H9 (cell line): ENCODE data around the gene TMEM229A. TPM values are rescaled to one million over a fixed set of nuclear protein-coding genes. Genes with fewer than 3 reads are reported as not detected.

Experiments
- DNase-seq: peaks from one replicate; pipeline ENCODE4 v3.0.0-alpha.2; 2017
- H2AFZ ChIP-seq: one replicate; pipeline ENCODE4 v1.6.1; 2013; ENCODE audit warnings: mild to moderate bottlenecking, low read length, control low read depth, moderate library complexity
- H2AK5ac ChIP-seq: 2 replicates; pipeline ENCODE4 v1.6.1; 2013; ENCODE audit warnings: low read length, control low read depth, mixed read lengths; ENCODE audit not compliant: insufficient read length
- H2BK120ac ChIP-seq: one replicate; pipeline ENCODE4 v1.6.1; 2013; ENCODE audit warnings: low read depth, mild to moderate bottlenecking, low read length, control low read depth, inconsistent platforms; ENCODE audit not compliant: poor library complexity, severe bottlenecking
- H2BK12ac ChIP-seq: 2 replicates; pipeline ENCODE4 v1.6.1; 2013; ENCODE audit warnings: low read length, control low read depth, mixed read lengths, low read depth; ENCODE audit not compliant: insufficient read length
- H2BK15ac ChIP-seq: 2 replicates; pipeline ENCODE4 v1.6.1; 2013; ENCODE audit warnings: low read depth, low read length, control low read depth
- H2BK20ac ChIP-seq: one replicate; pipeline ENCODE4 v1.6.1; 2013; ENCODE audit warnings: low read depth, mild to moderate bottlenecking, low read length, control low read depth, inconsistent platforms; ENCODE audit not compliant: poor library complexity, severe bottlenecking
- H2BK5ac ChIP-seq: 2 replicates; pipeline ENCODE4 v1.6.1; 2013; ENCODE audit warnings: low read length, control low read depth, mixed read lengths; ENCODE audit not compliant: insufficient read length
- H3K14ac ChIP-seq: 2 replicates; pipeline ENCODE4 v1.6.1; 2013; ENCODE audit warnings: low read length, control low read depth; ENCODE audit not compliant: insufficient read depth
- H3K18ac ChIP-seq: 2 replicates; pipeline ENCODE4 v1.6.1; 2013; ENCODE audit warnings: low read depth, mild to moderate bottlenecking, mixed read lengths, low read length, control low read depth; ENCODE audit not compliant: insufficient read length
- H3K23ac ChIP-seq: 2 replicates; pipeline ENCODE4 v1.6.1; 2013; ENCODE audit warnings: low read length, control low read depth, mixed read lengths, low read depth; ENCODE audit not compliant: insufficient read length
- H3K23me2 ChIP-seq: 2 replicates; pipeline ENCODE4 v1.6.1; 2013; ENCODE audit warnings: low read depth, mild to moderate bottlenecking, mixed read lengths, low read length, control low read depth; ENCODE audit not compliant: insufficient read length, poor library complexity, severe bottlenecking
- H3K27ac ChIP-seq: 2 replicates; pipeline ENCODE4 v1.5.1; 2013; ENCODE audit warnings: low read length, control low read depth, mixed read lengths, low read depth; ENCODE audit not compliant: insufficient read length
- H3K27me3 ChIP-seq: 2 replicates; pipeline ENCODE4 v1.6.1; 2013; ENCODE audit warnings: low read length, control low read depth, inconsistent platforms; ENCODE audit not compliant: insufficient read depth
- H3K4ac ChIP-seq: 2 replicates; pipeline ENCODE4 v1.6.1; 2013; ENCODE audit warnings: low read depth, mild to moderate bottlenecking, control low read depth, inconsistent platforms, low read length, moderate library complexity
- H3K4me1 ChIP-seq: 2 replicates; pipeline ENCODE4 v1.6.1; 2013; ENCODE audit warnings: low read length, control low read depth, inconsistent platforms; ENCODE audit not compliant: insufficient read depth
- H3K4me2 ChIP-seq: 2 replicates; pipeline ENCODE4 v1.6.1; 2013; ENCODE audit warnings: low read length, control low read depth, mixed read lengths; ENCODE audit not compliant: insufficient read length, insufficient read depth
- H3K56ac ChIP-seq: 2 replicates; pipeline ENCODE4 v1.6.1; 2013; ENCODE audit warnings: low read depth, mild to moderate bottlenecking, mixed read lengths, low read length, control low read depth; ENCODE audit not compliant: insufficient read length
- H3K79me1 ChIP-seq: 2 replicates; pipeline ENCODE4 v1.6.1; 2013; ENCODE audit warnings: low read depth, mild to moderate bottlenecking, moderate library complexity, low read length, control low read depth, inconsistent platforms; ENCODE audit not compliant: insufficient read depth, poor library complexity, severe bottlenecking
- H3K79me2 ChIP-seq: 2 replicates; pipeline ENCODE4 v1.6.1; 2013; ENCODE audit warnings: low read length, control low read depth, inconsistent platforms; ENCODE audit not compliant: insufficient read depth
- H3K9ac ChIP-seq: 2 replicates; pipeline ENCODE4 v1.6.1; 2013; ENCODE audit warnings: low read length, control low read depth, mixed read lengths; ENCODE audit not compliant: insufficient read length; ENCODE audit errors: extremely low read depth
- H3K9me3 ChIP-seq: one replicate; pipeline ENCODE4 v1.6.1; 2013; ENCODE audit warnings: low read depth, low read length, inconsistent platforms; ENCODE audit not compliant: control insufficient read depth
- H3T11ph ChIP-seq: one replicate; pipeline ENCODE4 v1.6.1; 2013; ENCODE audit warnings: mild to moderate bottlenecking, low read length, control low read depth, inconsistent platforms
- H4K20me1 ChIP-seq: one replicate; pipeline ENCODE4 v1.6.1; 2013; ENCODE audit not compliant: control insufficient read depth, insufficient read length, insufficient read depth
- H4K5ac ChIP-seq: 2 replicates; pipeline ENCODE4 v1.6.1; 2013; ENCODE audit warnings: low read depth, mild to moderate bottlenecking, mixed read lengths, low read length, control low read depth; ENCODE audit not compliant: insufficient read length
- H4K8ac ChIP-seq: replicated peaks from 2 replicates; pipeline ENCODE4 v1.6.1; 2013; ENCODE audit warnings: low read length, control low read depth, mixed read lengths, low read depth; ENCODE audit not compliant: insufficient read length
- H4K91ac ChIP-seq: 2 replicates; pipeline ENCODE4 v1.6.1; 2013; ENCODE audit warnings: low read depth, mild to moderate bottlenecking, moderate library complexity, mixed read lengths, low read length, control low read depth; ENCODE audit not compliant: insufficient read length
- H3K27ac Mint-ChIP-seq, 3 experiments: 2 replicates in 2 of 3; 3 replicates in 1 of 3; pipeline ENCODE4 v1.8.0; 2020 to 2021; ENCODE audit warnings: mixed read lengths in 3 of 3, mild to moderate bottlenecking in 1 of 3, moderate library complexity in 1 of 3
- H3K27me3 Mint-ChIP-seq: 2 replicates; pipeline ENCODE4 v1.8.0; 2021; ENCODE audit warnings: low read depth, mild to moderate bottlenecking, moderate library complexity, mixed read lengths
- H3K36me3 Mint-ChIP-seq, 3 experiments: 2 replicates in 2 of 3; 3 replicates in 1 of 3; pipeline ENCODE4 v1.8.0; 2020 to 2021; ENCODE audit warnings: low read depth in 3 of 3, mixed read lengths in 3 of 3; ENCODE audit not compliant: insufficient read depth in 1 of 3
- H3K4me1 Mint-ChIP-seq, 2 experiments: 2 replicates each; pipeline ENCODE4 v1.8.0; 2020; ENCODE audit warnings: mixed read lengths in 2 of 2
- H3K4me3 Mint-ChIP-seq, 2 experiments: 2 replicates in 1 of 2; 3 replicates in 1 of 2; pipeline ENCODE4 v1.8.0; 2020 to 2021; ENCODE audit warnings: mild to moderate bottlenecking in 2 of 2, mixed read lengths in 2 of 2, moderate library complexity in 1 of 2
- H3K9me3 Mint-ChIP-seq, 2 experiments: 2 replicates in 1 of 2; 3 replicates in 1 of 2; pipeline ENCODE4 v1.8.0; 2020; ENCODE audit warnings: mild to moderate bottlenecking in 2 of 2, mixed read lengths in 2 of 2, moderate library complexity in 1 of 2
- WGBS: extraction: QIAGEN DNeasy Blood & Tissue Kit; methylation state at CpG from one replicate; pipeline ENCODE4 v1.1.7; 2013; ENCODE audit warnings: missing lambda C conversion rate, low lambda C conversion rate, mixed read lengths; ENCODE audit not compliant: insufficient read length; ENCODE audit errors: extremely low coverage; 5-methylcytosine and 5-hydroxymethylcytosine counted together
- total RNA-seq: library from RNA; stranded (reverse); gene quantifications from 2 replicates; pipeline ENCODE4 v1.2.1, GENCODE V29; 2021
- TF ChIP-seq, protein P1 (sequence below): fragments of 200-600 bp; sonication (generic); conservative IDR thresholded peaks from 3 replicates; pipeline ENCODE4 v1.8.0; 2021; ENCODE audit warnings: antibody characterized with exemption, mild to moderate bottlenecking

Gene TMEM229A
- total RNA-seq, 1 experiment from 2014 or later, result 0.37 TPM

DNA sequence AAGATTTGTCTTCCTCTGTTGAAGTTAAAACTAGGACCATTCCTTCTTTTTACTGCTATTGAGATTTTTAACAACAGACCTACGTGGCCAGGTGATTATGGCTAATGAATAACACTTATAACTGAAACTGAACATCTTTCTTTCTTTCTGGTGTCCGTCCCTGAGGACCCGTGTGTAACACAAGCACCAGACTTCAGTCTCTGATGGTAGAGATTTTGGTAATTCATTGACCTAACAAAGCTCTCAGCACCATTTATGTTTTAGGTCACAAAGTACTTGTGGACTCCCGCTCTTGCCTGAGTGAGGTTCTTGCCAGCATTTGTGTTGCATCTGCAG lies 40.4 kb upstream of the TMEM229A start:
- H4K8ac ChIP-seq, result no peak overlapping the region
- H3K4me3 Mint-ChIP-seq, result no peak overlapping the region
- H3K79me1 ChIP-seq, result no peaks in the 10 kb centered on the region
- no CpG with 5 or more reads among the region's 4 CpGs for WGBS
- H3K36me3 Mint-ChIP-seq, result no peaks in the 10 kb centered on the region
- no peaks in the 10 kb centered on the region for H3K4me1 ChIP-seq
- H2AFZ ChIP-seq, result no peak overlapping the region
- H3K9ac ChIP-seq, result no peak overlapping the region
- TF ChIP-seq, protein P1, sequence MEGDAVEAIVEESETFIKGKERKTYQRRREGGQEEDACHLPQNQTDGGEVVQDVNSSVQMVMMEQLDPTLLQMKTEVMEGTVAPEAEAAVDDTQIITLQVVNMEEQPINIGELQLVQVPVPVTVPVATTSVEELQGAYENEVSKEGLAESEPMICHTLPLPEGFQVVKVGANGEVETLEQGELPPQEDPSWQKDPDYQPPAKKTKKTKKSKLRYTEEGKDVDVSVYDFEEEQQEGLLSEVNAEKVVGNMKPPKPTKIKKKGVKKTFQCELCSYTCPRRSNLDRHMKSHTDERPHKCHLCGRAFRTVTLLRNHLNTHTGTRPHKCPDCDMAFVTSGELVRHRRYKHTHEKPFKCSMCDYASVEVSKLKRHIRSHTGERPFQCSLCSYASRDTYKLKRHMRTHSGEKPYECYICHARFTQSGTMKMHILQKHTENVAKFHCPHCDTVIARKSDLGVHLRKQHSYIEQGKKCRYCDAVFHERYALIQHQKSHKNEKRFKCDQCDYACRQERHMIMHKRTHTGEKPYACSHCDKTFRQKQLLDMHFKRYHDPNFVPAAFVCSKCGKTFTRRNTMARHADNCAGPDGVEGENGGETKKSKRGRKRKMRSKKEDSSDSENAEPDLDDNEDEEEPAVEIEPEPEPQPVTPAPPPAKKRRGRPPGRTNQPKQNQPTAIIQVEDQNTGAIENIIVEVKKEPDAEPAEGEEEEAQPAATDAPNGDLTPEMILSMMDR, result no peak
- H2AK5ac ChIP-seq, result no peak overlapping the region
- no peaks in the 10 kb centered on the region for H3K9me3 Mint-ChIP-seq
- H3K27ac ChIP-seq, result no peak overlapping the region
- no peak overlapping the region for H3K4me2 ChIP-seq
- H3K27me3 ChIP-seq, result no peaks in the 10 kb centered on the region
- H3K18ac ChIP-seq, result no peak overlapping the region
- H3K23ac ChIP-seq, result no peak overlapping the region
- no peaks in the 10 kb centered on the region for H3K4me1 Mint-ChIP-seq
- H3K4ac ChIP-seq, result no peak overlapping the region
- H4K5ac ChIP-seq, result no peak overlapping the region
- no peak overlapping the region for H2BK120ac ChIP-seq
- no peaks in the 10 kb centered on the region for H3K9me3 ChIP-seq
- no peak overlapping the region for H2BK5ac ChIP-seq
- H3K56ac ChIP-seq, result no peak overlapping the region
- no peak overlapping the region for H2BK20ac ChIP-seq
- H3K27ac Mint-ChIP-seq, result no peak overlapping the region
- no peak overlapping the region for H2BK12ac ChIP-seq
- no peaks in the 10 kb centered on the region; the same call in 1 of the 2 replicates for H3K27me3 Mint-ChIP-seq
- no peak overlapping the region for H2BK15ac ChIP-seq
- no peaks in the 10 kb centered on the region for H4K20me1 ChIP-seq
- DNase-seq, result no peak
- H3K79me2 ChIP-seq, result no peaks in the 10 kb centered on the region
- H3K14ac ChIP-seq, result no peak overlapping the region
- H4K91ac ChIP-seq, result no peak overlapping the region
- no peak overlapping the region for H3T11ph ChIP-seq
- no peaks in the 10 kb centered on the region for H3K23me2 ChIP-seq
